CD8-positive, alpha-beta memory T cell (primary cell): ENCODE data around the gene ANK2. TPM values are rescaled to one million over a fixed set of nuclear protein-coding genes. Genes with fewer than 3 reads are reported as not detected.

ENCODE experiments used
- CTCF ChIA-PET: fragments of 350-600 bp; sonication (Branson Sonifier 250); formaldehyde crosslinking; loops from one replicate; lab custom pipeline; 2021; ENCODE audit warnings: antibody characterized with exemption; lab: Charles Lee
- POLR2A ChIA-PET: fragments of 350-600 bp; sonication (Branson Sonifier 250); formaldehyde crosslinking; loops from one replicate; lab custom pipeline; 2021; ENCODE audit warnings: antibody characterized with exemption; lab: Charles Lee
- DNase-seq, 5 donors: peaks; one replicate each; pipeline versions ENCODE4 v3.0.0 to v3.0.0-alpha.2; 2020 to 2022; ENCODE audit warnings: mixed read lengths in 1 of 5
- H3K27ac ChIP-seq: one replicate; pipeline ENCODE4 v1.7.0; 2013; ENCODE audit warnings: low read depth, mild to moderate bottlenecking, low read length, moderate library complexity
- H3K27me3 ChIP-seq: 2 replicates; pipeline ENCODE4 v1.7.0; 2013; ENCODE audit warnings: low read length, mild to moderate bottlenecking; ENCODE audit not compliant: insufficient read depth, poor library complexity, severe bottlenecking
- H3K36me3 ChIP-seq: 2 replicates; pipeline ENCODE4 v1.7.0; 2013; ENCODE audit warnings: mild to moderate bottlenecking, low read length, moderate library complexity; ENCODE audit not compliant: insufficient read depth
- H3K4me1 ChIP-seq: 2 replicates; pipeline ENCODE4 v1.7.0; 2013; ENCODE audit warnings: mild to moderate bottlenecking, low read length, moderate library complexity; ENCODE audit not compliant: insufficient read depth
- H3K4me3 ChIP-seq: 2 replicates; pipeline ENCODE4 v1.7.0; 2013; ENCODE audit warnings: mild to moderate bottlenecking, low read length
- H3K9me3 ChIP-seq: 2 replicates; pipeline ENCODE4 v1.7.0; 2013; ENCODE audit warnings: mild to moderate bottlenecking, low read length
- H3K27ac Mint-ChIP-seq, 8 donors: one replicate each; pipeline ENCODE4 v1.8.0; 2020 to 2021; ENCODE audit warnings: mixed read lengths in 8 of 8, mild to moderate bottlenecking in 6 of 8, inconsistent platforms in 3 of 8, moderate library complexity in 3 of 8
- H3K27me3 Mint-ChIP-seq, 2 donors: one replicate each; pipeline ENCODE4 v1.8.0; 2020 to 2021; ENCODE audit warnings: mixed read lengths in 2 of 2, mild to moderate bottlenecking in 1 of 2, moderate library complexity in 1 of 2
- H3K36me3 Mint-ChIP-seq, 3 donors: one replicate each; pipeline ENCODE4 v1.8.0; 2020 to 2021; ENCODE audit warnings: mixed read lengths in 3 of 3, inconsistent platforms in 1 of 3, mild to moderate bottlenecking in 1 of 3
- H3K4me1 Mint-ChIP-seq, 3 donors: one replicate each; pipeline ENCODE4 v1.8.0; 2020 to 2021; ENCODE audit warnings: mixed read lengths in 3 of 3, inconsistent platforms in 1 of 3, mild to moderate bottlenecking in 1 of 3
- H3K4me3 Mint-ChIP-seq, 7 donors: one replicate each; pipeline ENCODE4 v1.8.0; 2020 to 2021; ENCODE audit warnings: mixed read lengths in 7 of 7, mild to moderate bottlenecking in 6 of 7, moderate library complexity in 4 of 7, inconsistent platforms in 2 of 7
- H3K9me3 Mint-ChIP-seq, 5 donors: one replicate each; pipeline ENCODE4 v1.8.0; 2020 to 2022; ENCODE audit warnings: mixed read lengths in 5 of 5, mild to moderate bottlenecking in 3 of 5, moderate library complexity in 2 of 5, inconsistent platforms in 1 of 5
- polyA plus RNA-seq: library from polyadenylated mRNA; unstranded; fragments of 300-500 nt; fragmentation: Illumina TruSeq; gene quantifications from one replicate; pipeline ENCODE4 v1.2.3, GENCODE V29; 2021
- total RNA-seq, 2 experiments: library from RNA; stranded (reverse); gene quantifications; one replicate each; pipeline ENCODE4 v1.2.3, GENCODE V29; 2021

The ANK2 gene
- total and polyA plus RNA-seq, 3 experiments from 2014 or later = 0.26 to 0.80 TPM; not detected in 1

GRCh38 chr4:113101669-113102068 is 52.2 kb downstream of the ANK2 start:
- POLR2A ChIA-PET = no interaction called here
- Histone ChIP-seq H3K9me3 (no peaks in the 10 kb centered on the region), H3K4me3 (no peak overlapping the region), H3K27ac (no peak overlapping the region), H3K4me1 (no peaks in the 10 kb centered on the region), H3K36me3 (no peaks in the 10 kb centered on the region), H3K27me3 (no peaks in the 10 kb centered on the region)
- Mint-ChIP-seq H3K4me3 (no peak overlapping the region), H3K36me3 (no peaks in the 10 kb centered on the region), H3K27me3 (peaks cover 12 to 14% of the 10 kb centered on the region in 2 donors), H3K4me1 (no peaks in the 10 kb centered on the region), H3K9me3 (peaks cover 0 to 2% (median 0%) of the 10 kb centered on the region in 5 donors), H3K27ac (no peak overlapping the region)
- CTCF ChIA-PET = no interaction called here
- no peak for DNase-seq

DNA sequence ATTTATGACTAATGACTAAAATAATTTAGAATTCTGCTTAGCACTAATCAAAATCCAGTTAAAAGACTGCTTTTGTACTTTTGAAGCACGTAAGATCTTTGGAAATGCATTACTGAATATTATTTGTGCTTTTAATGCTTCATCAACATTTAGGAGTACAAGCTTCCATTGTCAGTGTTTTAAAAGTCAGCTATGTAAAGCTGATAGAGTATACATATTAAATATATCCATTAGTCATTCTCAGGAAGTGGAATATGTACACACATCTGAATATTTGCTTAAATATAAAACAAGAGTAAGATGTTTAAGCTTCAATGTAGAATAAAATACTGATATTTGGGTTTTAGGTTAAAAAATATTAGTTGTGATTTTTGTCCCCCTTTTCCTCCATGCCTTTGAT is 54.1 kb downstream of the ANK2 start:
- DNase-seq = no peak
- H3K4me1 ChIP-seq = no peaks in the 10 kb centered on the region
- H3K36me3 ChIP-seq = no peaks in the 10 kb centered on the region
- no peak overlapping the region for H3K27ac Mint-ChIP-seq
- H3K27me3 Mint-ChIP-seq = peaks cover 8 to 14% of the 10 kb centered on the region in 2 donors
- H3K9me3 ChIP-seq = no peaks in the 10 kb centered on the region
- CTCF ChIA-PET = no interaction called here
- no peaks in the 10 kb centered on the region for H3K4me1 Mint-ChIP-seq
- no peak overlapping the region for H3K4me3 ChIP-seq
- no peak overlapping the region for H3K27ac ChIP-seq
- POLR2A ChIA-PET = no interaction called here
- H3K36me3 Mint-ChIP-seq = no peaks in the 10 kb centered on the region
- no peaks in the 10 kb centered on the region for H3K27me3 ChIP-seq
- no peak overlapping the region for H3K4me3 Mint-ChIP-seq
- peaks cover 0 to 2% (median 0%) of the 10 kb centered on the region in 5 donors for H3K9me3 Mint-ChIP-seq

DNA sequence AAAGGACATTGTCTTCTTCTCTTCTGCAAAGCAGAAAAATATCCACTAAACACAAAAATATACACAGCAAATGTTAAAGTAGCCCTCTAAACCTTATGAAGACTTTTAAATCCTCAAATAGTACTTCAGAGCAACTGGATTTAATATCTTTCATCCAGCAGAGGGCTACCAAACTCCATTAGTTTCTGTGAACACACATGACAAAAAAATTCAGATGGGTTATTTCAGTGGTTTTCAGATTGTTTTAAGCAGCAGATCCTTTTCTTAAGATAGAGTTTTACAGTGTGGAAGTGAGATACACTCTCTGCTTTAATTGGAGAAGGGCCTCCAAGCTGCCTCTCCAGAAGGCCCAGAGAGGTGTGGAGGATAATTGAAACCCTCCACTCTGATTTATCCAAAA is 56.7 kb downstream of the ANK2 start:
- Histone ChIP-seq H3K4me1 (no peaks in the 10 kb centered on the region), H3K27me3 (no peaks in the 10 kb centered on the region), H3K4me3 (no peak overlapping the region), H3K27ac (no peak overlapping the region), H3K36me3 (no peaks in the 10 kb centered on the region), H3K9me3 (no peaks in the 10 kb centered on the region)
- POLR2A ChIA-PET = no interaction called here
- Mint-ChIP-seq H3K9me3 (no peaks in the 10 kb centered on the region), H3K36me3 (no peaks in the 10 kb centered on the region), H3K4me1 (no peaks in the 10 kb centered on the region), H3K27me3 (peaks cover 5 to 10% of the 10 kb centered on the region in 2 donors), H3K27ac (no peak overlapping the region), H3K4me3 (no peak overlapping the region)
- DNase-seq = no peak
- CTCF ChIA-PET = no interaction called here

DNA sequence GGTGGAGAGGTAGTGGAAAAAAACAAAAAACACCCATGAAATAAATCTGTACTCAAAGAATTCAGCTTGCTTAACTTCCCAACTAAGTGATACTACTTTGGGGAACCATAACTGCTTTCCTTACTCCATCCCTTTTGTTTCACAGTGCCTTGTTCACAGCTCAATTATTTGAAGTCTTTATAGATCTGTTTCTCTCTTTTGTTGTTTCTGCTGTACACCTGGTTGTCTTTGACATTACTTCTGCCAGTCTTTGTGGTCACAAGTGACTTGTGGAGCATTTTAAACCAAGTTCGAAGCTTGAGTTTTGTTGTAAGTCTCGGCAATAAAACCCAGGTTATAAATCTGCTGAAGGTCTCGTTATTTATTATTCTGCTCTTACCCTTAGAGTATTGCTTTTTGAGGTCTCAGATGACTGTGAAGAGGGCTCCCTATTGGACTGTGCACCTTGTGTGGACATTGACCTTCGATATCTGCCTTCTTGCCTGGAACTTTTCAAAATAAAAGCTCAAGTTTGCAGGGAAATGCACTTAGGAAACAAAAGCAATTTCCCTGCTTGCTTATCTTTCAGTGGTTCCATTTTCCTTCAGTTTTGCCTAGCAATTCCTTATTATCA is 59.8 kb downstream of the ANK2 start:
- H3K4me1 Mint-ChIP-seq = no peaks in the 10 kb centered on the region
- DNase-seq = no peak
- no peaks in the 10 kb centered on the region for H3K36me3 Mint-ChIP-seq
- peaks cover 0 to 1% of the 10 kb centered on the region in 2 donors for H3K27me3 Mint-ChIP-seq
- Histone ChIP-seq H3K27me3 (no peaks in the 10 kb centered on the region), H3K27ac (no peak overlapping the region), H3K4me3 (no peak overlapping the region), H3K36me3 (no peaks in the 10 kb centered on the region), H3K9me3 (no peaks in the 10 kb centered on the region), H3K4me1 (no peaks in the 10 kb centered on the region)
- ChIA-PET CTCF (no interaction called here), POLR2A (no interaction called here)
- no peaks in the 10 kb centered on the region for H3K9me3 Mint-ChIP-seq
- no peak overlapping the region for H3K27ac Mint-ChIP-seq
- no peak overlapping the region for H3K4me3 Mint-ChIP-seq

GRCh38 chr4:113112338-113112978 is 63.0 kb downstream of the ANK2 start:
- no peaks in the 10 kb centered on the region for H3K4me1 ChIP-seq
- ChIA-PET POLR2A (no interaction called here), CTCF (no interaction called here)

GRCh38 chr4:113113151-113113550 is 63.7 kb downstream of the ANK2 start:
- Histone ChIP-seq H3K4me3 (no peak overlapping the region), H3K36me3 (no peaks in the 10 kb centered on the region), H3K4me1 (no peaks in the 10 kb centered on the region), H3K9me3 (no peaks in the 10 kb centered on the region), H3K27ac (no peak overlapping the region), H3K27me3 (no peaks in the 10 kb centered on the region)
- H3K27me3 Mint-ChIP-seq = no peaks in the 10 kb centered on the region
- H3K4me3 Mint-ChIP-seq = no peak overlapping the region
- no peak overlapping the region for H3K27ac Mint-ChIP-seq
- H3K4me1 Mint-ChIP-seq = no peaks in the 10 kb centered on the region
- DNase-seq = no peak
- ChIA-PET CTCF (no interaction called here), POLR2A (no interaction called here)
- H3K9me3 Mint-ChIP-seq = peaks cover 0 to 2% (median 0%) of the 10 kb centered on the region in 5 donors
- H3K36me3 Mint-ChIP-seq = no peaks in the 10 kb centered on the region

More at GRCh38 chr4:113112338-113112978, 63.0 kb downstream of the ANK2 start:
- Histone ChIP-seq H3K9me3 (no peaks in the 10 kb centered on the region), H3K4me3 (no peak overlapping the region), H3K36me3 (no peaks in the 10 kb centered on the region), H3K27ac (no peak overlapping the region), H3K27me3 (no peaks in the 10 kb centered on the region)
- Mint-ChIP-seq H3K4me3 (no peak overlapping the region), H3K9me3 (peaks cover 0 to 2% (median 0%) of the 10 kb centered on the region in 5 donors), H3K27ac (no peak overlapping the region), H3K36me3 (no peaks in the 10 kb centered on the region), H3K27me3 (no peaks in the 10 kb centered on the region), H3K4me1 (no peaks in the 10 kb centered on the region)
- no peak for DNase-seq

DNA sequence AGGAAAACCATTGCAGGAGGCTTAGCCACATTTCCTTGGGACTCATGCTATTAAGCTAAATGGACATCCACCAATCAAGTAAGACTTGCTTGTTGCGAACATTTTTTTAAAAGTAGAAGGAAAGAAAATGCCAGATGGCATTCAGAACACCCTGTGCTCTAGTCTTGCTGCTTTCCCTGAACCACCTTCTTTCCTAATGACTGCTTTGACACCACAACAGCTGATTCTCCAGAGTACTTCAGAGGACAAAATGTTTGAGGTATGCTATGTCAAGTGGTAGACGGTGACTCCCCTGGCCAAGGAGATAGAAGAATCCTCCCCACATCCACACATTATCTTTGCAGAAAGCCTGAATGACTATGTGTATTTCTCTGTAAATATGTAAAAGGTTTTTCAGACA is 65.4 kb downstream of the ANK2 start:
- Mint-ChIP-seq H3K9me3 (peaks cover 0 to 2% (median 0%) of the 10 kb centered on the region in 5 donors), H3K4me1 (no peaks in the 10 kb centered on the region), H3K4me3 (no peak overlapping the region), H3K27ac (no peak overlapping the region), H3K27me3 (no peaks in the 10 kb centered on the region), H3K36me3 (no peaks in the 10 kb centered on the region)
- Histone ChIP-seq H3K36me3 (no peaks in the 10 kb centered on the region), H3K4me3 (no peak overlapping the region), H3K27ac (no peak overlapping the region), H3K27me3 (no peaks in the 10 kb centered on the region), H3K4me1 (no peaks in the 10 kb centered on the region), H3K9me3 (no peaks in the 10 kb centered on the region)
- no peak for DNase-seq
- POLR2A ChIA-PET = no interaction called here
- CTCF ChIA-PET = no interaction called here

DNA sequence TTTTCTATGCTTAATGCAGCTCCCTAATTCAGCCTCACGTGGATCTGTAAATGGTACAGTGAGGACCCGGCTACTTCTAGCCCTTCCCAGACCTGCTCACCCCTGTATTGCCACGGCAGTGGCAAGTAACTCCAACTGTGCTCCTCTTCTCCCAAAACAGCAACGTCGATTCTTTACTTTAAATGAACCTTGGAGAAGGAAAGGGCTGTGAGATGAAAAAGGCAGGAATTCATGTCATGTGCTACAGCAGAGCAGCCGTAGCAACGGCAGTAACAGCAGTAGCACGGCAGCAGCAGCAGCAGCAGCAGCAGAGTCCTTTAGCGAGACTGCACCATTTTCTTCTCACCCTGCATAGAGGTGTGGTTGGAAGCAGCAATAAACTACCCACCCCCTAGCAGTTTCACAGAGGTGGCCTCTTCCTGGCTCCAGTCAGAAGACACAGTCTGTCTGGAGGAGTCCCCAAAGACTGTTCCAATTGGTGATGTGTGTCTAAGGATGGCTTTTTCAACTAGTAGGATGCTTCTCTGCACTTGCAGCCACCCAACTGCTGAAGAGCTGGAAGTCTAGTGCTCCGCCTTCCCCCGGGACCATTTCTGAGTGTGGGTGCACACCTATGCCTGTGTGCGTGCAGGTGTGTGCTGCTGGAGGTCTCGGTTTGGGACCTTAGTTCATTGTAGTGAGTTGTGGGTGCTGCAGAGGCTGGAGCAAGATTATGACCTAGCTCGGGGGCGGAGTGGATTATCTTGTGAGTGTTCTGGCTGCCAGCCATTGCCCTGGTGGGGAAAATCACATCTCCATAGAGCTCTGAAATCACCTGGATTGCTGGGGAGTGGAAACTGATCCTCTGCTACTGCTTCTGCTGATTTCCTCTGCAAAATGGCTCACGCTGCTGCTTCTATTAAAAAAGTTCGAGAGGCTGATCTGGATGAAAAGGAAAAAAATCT is 67.2 kb downstream of the ANK2 start:
- no peak overlapping the region for H3K4me3 Mint-ChIP-seq
- Histone ChIP-seq H3K4me1 (no peaks in the 10 kb centered on the region), H3K9me3 (no peaks in the 10 kb centered on the region), H3K27ac (no peak overlapping the region), H3K36me3 (no peaks in the 10 kb centered on the region), H3K4me3 (no peak overlapping the region), H3K27me3 (no peaks in the 10 kb centered on the region)
- H3K9me3 Mint-ChIP-seq = peaks cover 0 to 2% (median 0%) of the 10 kb centered on the region in 5 donors
- no peak overlapping the region for H3K27ac Mint-ChIP-seq
- ChIA-PET CTCF (no interaction called here), POLR2A (no interaction called here)
- DNase-seq = no peak
- H3K4me1 Mint-ChIP-seq = no peaks in the 10 kb centered on the region
- H3K27me3 Mint-ChIP-seq = no peaks in the 10 kb centered on the region
- no peaks in the 10 kb centered on the region for H3K36me3 Mint-ChIP-seq
